HepG2 (cell line): ENCODE measurements around the gene WBP1. TPM values are rescaled to one million over a fixed set of nuclear protein-coding genes. Genes with fewer than 3 reads are reported as not detected.

Source experiments
- FOXJ3 ChIP-seq: sonication (generic); formaldehyde crosslinking; IDR thresholded peaks from 2 replicates; pipeline ENCODE4 v1.4.0; 2020; ENCODE audit warnings: missing genetic modification reagents, mild to moderate bottlenecking, borderline replicate concordance
- NR2F2 ChIP-seq: IDR thresholded peaks from 2 replicates; pipeline ENCODE4 v1.6.1; 2012; ENCODE audit warnings: low read depth, inconsistent platforms, borderline replicate concordance
- POLR2G ChIP-seq: fragments of 200-400 bp; formaldehyde crosslinking; IDR thresholded peaks from 2 replicates; pipeline ENCODE4 v1.6.1; 2018; ENCODE audit warnings: mild to moderate bottlenecking, low read depth, low read length, moderate library complexity
- XBP1 ChIP-seq: sonication (generic); formaldehyde crosslinking; IDR thresholded peaks from 2 replicates; pipeline ENCODE4 v1.5.0; 2020; ENCODE audit warnings: missing genetic modification reagents
- ZFP62 ChIP-seq: sonication (generic); formaldehyde crosslinking; IDR thresholded peaks from 2 replicates; pipeline ENCODE4 v1.4.0; 2020; ENCODE audit warnings: missing genetic modification reagents
- ZNF24 ChIP-seq: fragments of 450-650 bp; IDR thresholded peaks from 2 replicates; pipeline ENCODE4 v1.6.1; 2017; ENCODE audit warnings: antibody characterized with exemption, mild to moderate bottlenecking
- ZNF790 ChIP-seq: sonication (generic); formaldehyde crosslinking; IDR thresholded peaks from 2 replicates; pipeline ENCODE4 v1.8.0; 2022; ENCODE audit warnings: missing genetic modification reagents, mild to moderate bottlenecking, borderline replicate concordance
- polyA plus RNA-seq, 8 experiments: library from polyadenylated mRNA; depleted of rRNA in 3 of 8; stranded (reverse) in 7 of 8; unstranded in 1 of 8; fragments of >200 nt; fragmentation: Illumina TruSeq in 4 of 8; extraction: Trizol in 4 of 8; gene quantifications; 2 replicates each; pipeline versions ENCODE4 v1.2.1 to v1.2.3, GENCODE V29; 2011 to 2016; ENCODE audit warnings: low read depth in 4 of 8, missing spikeins in 1 of 8, mixed read lengths in 1 of 8; ENCODE audit not compliant: insufficient read depth in 1 of 8
- total RNA-seq, 5 experiments: library from RNA; depleted of rRNA; stranded (reverse); fragments of >200 nt; fragmentation: Illumina TruSeq; extraction: Trizol; gene quantifications; 2 replicates each; pipeline ENCODE4 v1.2.3, GENCODE V29; 2016; ENCODE audit warnings: low read depth in 1 of 5
- TF ChIP-seq, protein P1 (sequence below): conservative IDR thresholded peaks from 2 replicates; pipeline ENCODE4 v1.6.1; 2018; ENCODE audit warnings: missing genetic modification reagents
- TF ChIP-seq, protein P2 (sequence below): sonication (generic); formaldehyde crosslinking; IDR thresholded peaks from 2 replicates; pipeline ENCODE4 v1.4.0; 2020; ENCODE audit warnings: missing genetic modification reagents
- TF ChIP-seq, protein P3 (sequence below): sonication (generic); formaldehyde crosslinking; IDR thresholded peaks from 2 replicates; pipeline ENCODE4 v1.5.0; 2020; ENCODE audit warnings: missing genetic modification reagents
- TF ChIP-seq, protein P4 (sequence below): sonication (generic); formaldehyde crosslinking; IDR thresholded peaks from 2 replicates; pipeline ENCODE4 v1.5.1; 2020; ENCODE audit warnings: mild to moderate bottlenecking, missing genetic modification reagents, borderline replicate concordance
- TF ChIP-seq, protein P5 (sequence below), 2 experiments: fragments of 450-650 bp in 1 of 2; sonication (generic) in 1 of 2; formaldehyde crosslinking in 1 of 2; IDR thresholded peaks; 2 replicates each; pipeline versions ENCODE4 v1.6.1 to v1.8.0; 2016 to 2022; ENCODE audit warnings: antibody characterized with exemption in 1 of 2, mild to moderate bottlenecking in 1 of 2, missing genetic modification reagents in 1 of 2

Gene WBP1
- total and polyA plus RNA-seq, 2 of the 13 experiments (the other 11 are each of a cell fraction or from before 2014, with no cell fraction given), result 38.8 to 85.7 TPM

DNA sequence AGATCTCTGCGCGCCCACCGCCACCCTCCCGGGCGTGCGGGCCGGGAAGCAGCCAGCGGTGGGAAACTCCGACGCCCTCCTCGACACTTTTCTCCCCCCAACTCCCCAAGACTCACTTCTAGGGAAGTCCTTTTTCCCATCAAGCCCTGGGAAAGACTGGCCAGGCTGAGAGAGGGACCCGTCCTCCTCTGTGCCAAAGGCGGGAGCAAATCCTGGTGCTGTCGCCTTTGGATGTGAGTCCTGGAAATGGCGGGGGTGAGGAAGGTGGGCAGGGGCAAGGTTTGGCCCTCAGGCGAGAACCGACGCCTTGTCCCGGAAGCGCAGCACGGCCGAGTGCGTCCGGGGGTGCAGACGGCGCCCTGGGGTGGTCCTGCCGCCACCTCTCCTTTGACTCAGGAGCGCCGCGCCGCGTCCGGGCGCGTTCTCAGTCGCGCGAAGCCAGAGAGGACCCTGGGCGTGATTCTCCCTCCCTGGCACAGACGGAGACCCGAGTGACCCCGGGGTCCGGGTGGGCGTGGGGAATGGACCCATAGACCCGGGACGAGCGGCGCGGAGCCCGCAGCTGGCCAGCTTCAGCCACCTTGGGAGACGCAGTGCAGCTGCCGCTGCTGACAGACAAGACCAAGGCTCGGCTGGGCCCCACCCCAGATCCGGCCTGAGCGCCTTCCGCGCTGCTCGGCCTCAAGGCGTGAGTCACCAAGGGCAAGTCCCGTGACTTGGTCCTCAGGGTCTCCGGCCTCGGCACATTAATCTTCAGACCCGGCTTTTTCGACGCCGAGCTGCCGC, 44.7 kb downstream of the WBP1 start (continued):
- peak; percentile 94; the same call in 1 of the 2 replicates for TF ChIP-seq ZNF790 (CRISPR knock-in tag)
- TF ChIP-seq, protein P1, sequence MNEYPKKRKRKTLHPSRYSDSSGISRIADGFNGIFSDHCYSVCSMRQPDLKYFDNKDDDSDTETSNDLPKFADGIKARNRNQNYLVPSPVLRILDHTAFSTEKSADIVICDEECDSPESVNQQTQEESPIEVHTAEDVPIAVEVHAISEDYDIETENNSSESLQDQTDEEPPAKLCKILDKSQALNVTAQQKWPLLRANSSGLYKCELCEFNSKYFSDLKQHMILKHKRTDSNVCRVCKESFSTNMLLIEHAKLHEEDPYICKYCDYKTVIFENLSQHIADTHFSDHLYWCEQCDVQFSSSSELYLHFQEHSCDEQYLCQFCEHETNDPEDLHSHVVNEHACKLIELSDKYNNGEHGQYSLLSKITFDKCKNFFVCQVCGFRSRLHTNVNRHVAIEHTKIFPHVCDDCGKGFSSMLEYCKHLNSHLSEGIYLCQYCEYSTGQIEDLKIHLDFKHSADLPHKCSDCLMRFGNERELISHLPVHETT, result no peak
- no peak for TF ChIP-seq NR2F2
- TF ChIP-seq, protein P2, sequence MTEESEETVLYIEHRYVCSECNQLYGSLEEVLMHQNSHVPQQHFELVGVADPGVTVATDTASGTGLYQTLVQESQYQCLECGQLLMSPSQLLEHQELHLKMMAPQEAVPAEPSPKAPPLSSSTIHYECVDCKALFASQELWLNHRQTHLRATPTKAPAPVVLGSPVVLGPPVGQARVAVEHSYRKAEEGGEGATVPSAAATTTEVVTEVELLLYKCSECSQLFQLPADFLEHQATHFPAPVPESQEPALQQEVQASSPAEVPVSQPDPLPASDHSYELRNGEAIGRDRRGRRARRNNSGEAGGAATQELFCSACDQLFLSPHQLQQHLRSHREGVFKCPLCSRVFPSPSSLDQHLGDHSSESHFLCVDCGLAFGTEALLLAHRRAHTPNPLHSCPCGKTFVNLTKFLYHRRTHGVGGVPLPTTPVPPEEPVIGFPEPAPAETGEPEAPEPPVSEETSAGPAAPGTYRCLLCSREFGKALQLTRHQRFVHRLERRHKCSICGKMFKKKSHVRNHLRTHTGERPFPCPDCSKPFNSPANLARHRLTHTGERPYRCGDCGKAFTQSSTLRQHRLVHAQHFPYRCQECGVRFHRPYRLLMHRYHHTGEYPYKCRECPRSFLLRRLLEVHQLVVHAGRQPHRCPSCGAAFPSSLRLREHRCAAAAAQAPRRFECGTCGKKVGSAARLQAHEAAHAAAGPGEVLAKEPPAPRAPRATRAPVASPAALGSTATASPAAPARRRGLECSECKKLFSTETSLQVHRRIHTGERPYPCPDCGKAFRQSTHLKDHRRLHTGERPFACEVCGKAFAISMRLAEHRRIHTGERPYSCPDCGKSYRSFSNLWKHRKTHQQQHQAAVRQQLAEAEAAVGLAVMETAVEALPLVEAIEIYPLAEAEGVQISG (CRISPR knock-in tag), result peak; percentile 73
- peak; percentile 79 for TF ChIP-seq POLR2G
- TF ChIP-seq, protein P3, sequence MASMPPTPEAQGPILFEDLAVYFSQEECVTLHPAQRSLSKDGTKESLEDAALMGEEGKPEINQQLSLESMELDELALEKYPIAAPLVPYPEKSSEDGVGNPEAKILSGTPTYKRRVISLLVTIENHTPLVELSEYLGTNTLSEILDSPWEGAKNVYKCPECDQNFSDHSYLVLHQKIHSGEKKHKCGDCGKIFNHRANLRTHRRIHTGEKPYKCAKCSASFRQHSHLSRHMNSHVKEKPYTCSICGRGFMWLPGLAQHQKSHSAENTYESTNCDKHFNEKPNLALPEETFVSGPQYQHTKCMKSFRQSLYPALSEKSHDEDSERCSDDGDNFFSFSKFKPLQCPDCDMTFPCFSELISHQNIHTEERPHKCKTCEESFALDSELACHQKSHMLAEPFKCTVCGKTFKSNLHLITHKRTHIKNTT (CRISPR knock-in tag), result no peak
- no peak for TF ChIP-seq FOXJ3 (CRISPR knock-in tag)
- no peak for TF ChIP-seq ZFP62 (CRISPR knock-in tag)
- TF ChIP-seq XBP1 (CRISPR knock-in tag), result no peak
- TF ChIP-seq, protein P4, sequence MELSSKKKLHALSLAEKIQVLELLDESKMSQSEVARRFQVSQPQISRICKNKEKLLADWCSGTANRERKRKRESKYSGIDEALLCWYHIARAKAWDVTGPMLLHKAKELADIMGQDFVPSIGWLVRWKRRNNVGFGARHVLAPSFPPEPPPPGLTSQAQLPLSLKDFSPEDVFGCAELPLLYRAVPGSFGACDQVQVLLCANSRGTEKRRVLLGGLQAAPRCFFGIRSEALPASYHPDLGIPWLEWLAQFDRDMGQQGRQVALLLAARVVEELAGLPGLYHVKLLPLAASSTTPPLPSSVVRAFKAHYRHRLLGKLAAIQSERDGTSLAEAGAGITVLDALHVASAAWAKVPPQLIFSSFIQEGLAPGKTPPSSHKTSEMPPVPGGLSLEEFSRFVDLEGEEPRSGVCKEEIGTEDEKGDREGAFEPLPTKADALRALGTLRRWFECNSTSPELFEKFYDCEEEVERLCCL, result peak; percentile 65; the same call in 1 of the 2 replicates
- TF ChIP-seq, protein P5, sequence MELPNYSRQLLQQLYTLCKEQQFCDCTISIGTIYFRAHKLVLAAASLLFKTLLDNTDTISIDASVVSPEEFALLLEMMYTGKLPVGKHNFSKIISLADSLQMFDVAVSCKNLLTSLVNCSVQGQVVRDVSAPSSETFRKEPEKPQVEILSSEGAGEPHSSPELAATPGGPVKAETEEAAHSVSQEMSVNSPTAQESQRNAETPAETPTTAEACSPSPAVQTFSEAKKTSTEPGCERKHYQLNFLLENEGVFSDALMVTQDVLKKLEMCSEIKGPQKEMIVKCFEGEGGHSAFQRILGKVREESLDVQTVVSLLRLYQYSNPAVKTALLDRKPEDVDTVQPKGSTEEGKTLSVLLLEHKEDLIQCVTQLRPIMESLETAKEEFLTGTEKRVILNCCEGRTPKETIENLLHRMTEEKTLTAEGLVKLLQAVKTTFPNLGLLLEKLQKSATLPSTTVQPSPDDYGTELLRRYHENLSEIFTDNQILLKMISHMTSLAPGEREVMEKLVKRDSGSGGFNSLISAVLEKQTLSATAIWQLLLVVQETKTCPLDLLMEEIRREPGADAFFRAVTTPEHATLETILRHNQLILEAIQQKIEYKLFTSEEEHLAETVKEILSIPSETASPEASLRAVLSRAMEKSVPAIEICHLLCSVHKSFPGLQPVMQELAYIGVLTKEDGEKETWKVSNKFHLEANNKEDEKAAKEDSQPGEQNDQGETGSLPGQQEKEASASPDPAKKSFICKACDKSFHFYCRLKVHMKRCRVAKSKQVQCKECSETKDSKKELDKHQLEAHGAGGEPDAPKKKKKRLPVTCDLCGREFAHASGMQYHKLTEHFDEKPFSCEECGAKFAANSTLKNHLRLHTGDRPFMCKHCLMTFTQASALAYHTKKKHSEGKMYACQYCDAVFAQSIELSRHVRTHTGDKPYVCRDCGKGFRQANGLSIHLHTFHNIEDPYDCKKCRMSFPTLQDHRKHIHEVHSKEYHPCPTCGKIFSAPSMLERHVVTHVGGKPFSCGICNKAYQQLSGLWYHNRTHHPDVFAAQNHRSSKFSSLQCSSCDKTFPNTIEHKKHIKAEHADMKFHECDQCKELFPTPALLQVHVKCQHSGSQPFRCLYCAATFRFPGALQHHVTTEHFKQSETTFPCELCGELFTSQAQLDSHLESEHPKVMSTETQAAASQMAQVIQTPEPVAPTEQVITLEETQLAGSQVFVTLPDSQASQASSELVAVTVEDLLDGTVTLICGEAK (IDR thresholded peaks at IDR 0.05), result no peak
- TF ChIP-seq, protein P5 (CRISPR knock-in tag; IDR thresholded peaks at IDR 0.05), result peak; percentile 67; the same call in 1 of the 2 replicates
- no peak for TF ChIP-seq ZNF24
